GM19324 (cell line): ENCODE results near the gene RAD51B.

Experiments
- ATAC-seq: cut with Tn5 transposase; IDR thresholded peaks from one replicate; pipeline ENCODE4 v1.9.1; 2021; ENCODE audit warnings: mild to moderate bottlenecking, moderate library complexity; ENCODE audit not compliant: unreplicated experiment, low FRiP score

RAD51B gene

DNA sequence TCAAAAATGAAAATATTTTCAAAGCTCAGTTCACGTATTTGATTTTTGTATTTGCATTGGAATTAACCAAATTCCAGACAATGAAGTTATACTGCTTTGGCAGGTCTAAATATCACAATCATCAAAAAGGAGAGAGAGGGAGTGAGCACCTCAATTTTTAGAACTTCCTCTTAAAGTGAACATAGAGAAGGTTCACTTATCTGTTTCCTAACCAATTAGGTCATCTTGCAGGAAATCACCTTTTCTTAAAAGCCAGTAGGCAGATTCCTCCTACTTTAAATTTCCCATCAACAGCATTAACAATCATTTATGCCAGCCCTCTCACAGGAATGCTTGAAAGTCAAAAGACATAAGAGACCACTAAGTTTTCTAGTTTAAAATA, 584.6 kb downstream of the RAD51B start:
- no peak for ATAC-seq

DNA sequence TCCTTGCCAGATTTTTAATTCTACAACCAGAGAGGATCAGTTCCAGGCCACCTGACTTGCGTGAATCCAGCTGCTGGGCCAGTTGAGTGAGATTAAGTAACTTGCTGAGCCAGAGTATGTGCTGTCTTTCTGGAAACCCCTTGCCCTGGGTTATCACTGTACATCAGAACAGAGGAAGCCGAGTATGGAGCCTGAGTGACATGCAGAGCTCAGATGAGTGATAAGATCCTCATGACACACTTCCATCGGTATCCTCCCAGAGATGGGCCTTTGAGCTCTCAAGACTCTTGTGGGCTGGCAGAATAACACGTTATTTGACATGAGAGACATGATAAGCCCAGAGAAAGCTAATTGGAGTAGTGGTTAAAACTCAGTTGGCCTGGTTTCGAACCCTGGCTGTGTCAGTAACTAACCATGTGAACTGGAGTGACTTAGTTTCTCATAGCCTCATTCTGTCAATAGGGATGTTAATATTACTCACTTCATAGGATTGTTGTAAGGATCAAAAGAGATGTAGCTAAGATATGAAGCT, 585.1 kb downstream of the RAD51B start:
- ATAC-seq = no peak

DNA sequence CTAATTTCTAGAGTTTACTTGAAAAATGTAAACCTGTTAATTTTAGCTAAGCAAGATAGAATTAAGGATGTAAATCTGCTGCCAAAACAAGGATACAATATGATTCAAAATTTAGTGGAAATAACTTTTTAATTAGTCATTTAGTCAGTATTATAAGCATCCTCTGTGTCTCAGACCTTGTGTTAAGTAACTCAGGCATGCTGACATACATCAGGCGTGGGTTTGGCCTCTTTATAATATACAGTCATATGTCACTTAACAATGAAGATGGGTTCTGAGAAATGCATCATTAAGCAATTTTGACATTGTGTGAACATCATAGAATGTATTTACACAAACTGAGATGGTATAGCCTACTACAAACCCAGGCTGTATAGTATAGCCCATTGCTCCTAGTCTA, 586.4 kb downstream of the RAD51B start:
- no peak for ATAC-seq

DNA sequence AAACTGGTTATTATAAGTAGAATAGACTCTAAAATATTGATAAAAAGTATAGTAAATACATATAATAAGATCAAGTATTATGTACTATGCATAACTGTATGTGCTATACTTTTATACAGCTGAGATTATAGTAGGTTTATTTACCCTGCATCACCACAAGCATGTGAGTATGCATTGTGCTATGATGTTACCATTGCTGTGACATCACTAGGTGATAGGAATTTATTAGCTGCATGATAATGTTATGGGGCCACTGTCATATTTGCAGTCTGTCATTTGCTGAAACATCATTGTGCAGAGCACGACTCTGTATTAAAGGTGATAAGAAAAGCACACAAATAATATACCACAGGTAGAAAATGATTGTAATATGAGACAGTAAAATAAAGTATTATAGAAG, 587.7 kb downstream of the RAD51B start:
- ATAC-seq = no peak

DNA sequence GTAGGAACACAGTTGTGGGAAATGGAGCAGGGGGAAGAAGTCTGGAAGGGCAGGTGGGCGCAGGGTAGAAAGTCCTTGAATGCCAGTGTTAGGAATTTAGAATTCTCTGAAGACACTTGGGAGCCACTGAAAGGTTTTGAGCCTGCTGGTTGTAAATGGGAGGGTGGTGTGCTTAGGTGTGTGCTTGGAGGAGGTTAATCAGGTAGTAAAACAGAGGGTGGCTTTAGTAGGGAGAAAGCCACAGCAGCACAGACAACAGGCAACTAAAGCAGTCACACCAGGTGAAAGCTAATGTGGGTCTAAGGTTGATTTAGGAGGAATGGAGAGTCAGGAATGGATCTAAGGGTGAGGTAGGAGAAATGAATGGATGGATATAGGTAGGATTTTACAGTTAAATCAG, 588.2 kb downstream of the RAD51B start:
- ATAC-seq = no peak

DNA sequence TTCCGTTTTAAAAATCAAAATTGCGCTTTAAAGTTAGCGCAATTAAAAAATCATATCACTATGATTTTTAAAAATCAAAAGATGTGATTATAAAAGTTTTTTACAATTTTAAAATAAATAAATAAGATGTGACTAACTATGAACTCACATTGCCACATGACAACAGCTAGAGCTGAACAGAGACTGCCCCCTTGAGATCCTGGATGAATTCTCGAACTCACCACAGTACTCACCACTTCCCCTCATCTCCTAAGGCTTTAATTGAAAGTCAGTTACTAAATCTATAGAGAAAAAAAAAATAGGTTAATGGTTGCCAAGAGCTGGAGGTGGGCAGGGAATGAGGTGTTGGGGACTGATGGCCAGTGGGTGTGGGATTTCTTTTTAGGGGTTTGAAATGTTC, 589.1 kb downstream of the RAD51B start:
- ATAC-seq = no peak

DNA sequence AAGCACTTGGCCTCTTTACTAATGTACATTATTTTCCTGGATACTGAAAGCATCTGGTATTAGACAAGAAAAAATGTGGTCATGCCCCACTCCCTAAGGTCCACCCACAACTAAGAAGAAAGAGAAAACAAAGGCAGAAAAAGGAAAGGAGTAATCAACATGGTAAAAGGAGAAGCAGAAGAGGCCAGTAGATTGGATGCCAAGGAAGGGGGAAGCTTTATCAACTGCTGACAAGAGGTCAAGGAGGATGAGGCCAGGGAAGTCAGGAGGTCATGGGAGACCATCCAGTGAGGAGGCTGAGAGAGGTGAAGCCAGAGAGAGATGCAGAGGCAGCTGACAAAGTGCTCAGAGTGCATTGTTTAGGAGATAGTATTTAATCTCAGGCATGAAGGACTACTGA, 589.8 kb downstream of the RAD51B start:
- no peak for ATAC-seq

DNA sequence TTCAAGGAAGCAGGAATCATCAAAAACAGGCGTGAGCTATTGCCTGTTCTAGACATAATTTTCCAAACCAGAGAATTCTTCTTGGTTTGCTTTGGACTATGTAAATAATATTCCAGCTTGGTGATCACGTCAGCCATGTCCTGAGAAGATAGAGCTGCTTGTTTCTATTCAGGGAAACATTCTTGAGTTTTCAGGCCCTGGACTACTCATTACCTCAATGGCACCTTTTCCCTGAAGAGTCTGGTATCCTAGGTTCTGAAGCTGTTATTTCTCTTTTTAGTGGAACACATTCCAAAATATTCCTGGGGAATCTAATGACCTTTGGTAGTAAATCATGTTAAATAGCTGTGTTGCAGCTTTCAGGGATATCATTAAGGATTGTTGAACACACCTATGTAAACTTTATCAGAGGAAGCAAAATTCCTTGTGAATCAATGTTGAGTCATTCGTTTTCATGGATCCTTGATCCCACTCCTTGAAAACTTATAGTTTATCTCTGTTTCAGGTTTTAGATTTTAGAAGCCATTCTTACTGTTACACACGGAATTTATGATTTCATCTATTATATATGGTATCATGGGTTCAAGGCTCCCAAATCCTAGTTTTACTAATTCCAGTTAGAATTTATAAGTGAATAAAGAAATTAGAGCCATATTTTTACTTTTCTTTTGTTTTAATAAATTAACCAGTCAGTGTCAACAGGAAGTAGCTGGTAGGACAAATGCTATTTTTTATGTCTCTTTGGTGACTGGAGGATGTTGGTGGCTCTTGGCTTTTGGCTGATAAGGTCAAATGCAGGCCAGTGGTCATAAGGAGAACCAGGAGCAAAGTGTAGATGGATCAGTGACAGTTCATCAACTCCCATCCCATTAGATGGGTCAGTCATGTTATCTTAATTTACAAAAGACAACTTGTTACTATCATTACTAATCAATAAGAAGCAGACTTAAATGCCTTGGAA, 593.2 kb downstream of the RAD51B start:
- no peak for ATAC-seq

DNA sequence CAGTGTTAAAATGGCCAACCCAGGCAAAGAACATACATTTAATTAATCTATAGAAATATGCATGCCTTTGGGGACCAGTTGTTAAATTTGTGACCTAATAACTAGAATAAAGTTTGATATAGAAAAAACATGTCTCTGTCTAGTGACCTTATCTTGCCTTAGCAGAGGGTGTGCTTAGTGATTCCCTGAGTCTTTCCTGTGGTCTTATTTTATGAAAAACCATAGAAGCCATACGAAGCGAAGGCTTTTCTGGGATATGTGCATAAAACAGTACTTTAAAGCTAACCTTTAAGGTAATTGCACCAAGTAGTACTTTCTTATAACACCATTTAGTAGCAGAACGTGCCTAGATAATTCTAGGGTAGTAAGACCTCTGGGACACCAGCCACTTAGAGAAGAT, 593.9 kb downstream of the RAD51B start:
- no peak for ATAC-seq

DNA sequence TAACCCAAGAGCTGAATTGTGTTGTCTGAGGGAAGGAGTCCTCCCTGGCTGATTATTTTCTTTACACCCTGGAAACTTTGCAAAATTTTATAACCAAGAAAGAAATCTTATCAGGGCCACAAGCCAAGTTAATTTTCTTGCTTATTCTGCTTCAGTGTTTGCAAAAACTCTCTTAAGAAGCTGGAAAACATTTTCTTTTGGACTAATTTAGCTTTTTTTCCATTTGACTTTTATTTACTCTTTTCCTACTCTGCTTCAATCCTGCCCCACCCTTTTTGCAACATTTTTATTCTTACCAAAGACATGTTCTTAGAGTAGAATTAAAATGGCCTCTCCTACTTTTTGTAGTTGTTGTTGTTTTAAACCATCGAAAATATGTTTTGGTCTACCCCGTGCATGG, 594.5 kb downstream of the RAD51B start:
- no peak for ATAC-seq

DNA sequence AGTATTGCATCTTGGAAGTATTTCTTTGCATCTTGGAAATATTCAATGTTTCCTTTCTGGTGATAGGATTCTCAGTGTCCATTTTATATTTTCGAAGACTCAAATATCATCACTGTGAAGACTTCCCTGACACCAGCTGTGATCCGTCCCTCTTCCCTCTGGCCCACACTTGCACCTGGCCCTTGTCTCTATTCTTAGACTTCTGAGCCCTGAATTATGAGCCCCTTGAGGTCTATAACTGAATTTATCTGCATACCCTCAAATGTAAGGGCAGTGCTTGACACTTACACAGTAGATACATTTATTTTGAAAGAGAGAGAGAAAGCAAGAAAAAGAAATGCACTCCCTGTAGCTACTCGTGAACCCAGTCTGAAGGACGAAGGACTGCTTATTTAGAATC, 596.6 kb downstream of the RAD51B start:
- ATAC-seq = no peak

DNA sequence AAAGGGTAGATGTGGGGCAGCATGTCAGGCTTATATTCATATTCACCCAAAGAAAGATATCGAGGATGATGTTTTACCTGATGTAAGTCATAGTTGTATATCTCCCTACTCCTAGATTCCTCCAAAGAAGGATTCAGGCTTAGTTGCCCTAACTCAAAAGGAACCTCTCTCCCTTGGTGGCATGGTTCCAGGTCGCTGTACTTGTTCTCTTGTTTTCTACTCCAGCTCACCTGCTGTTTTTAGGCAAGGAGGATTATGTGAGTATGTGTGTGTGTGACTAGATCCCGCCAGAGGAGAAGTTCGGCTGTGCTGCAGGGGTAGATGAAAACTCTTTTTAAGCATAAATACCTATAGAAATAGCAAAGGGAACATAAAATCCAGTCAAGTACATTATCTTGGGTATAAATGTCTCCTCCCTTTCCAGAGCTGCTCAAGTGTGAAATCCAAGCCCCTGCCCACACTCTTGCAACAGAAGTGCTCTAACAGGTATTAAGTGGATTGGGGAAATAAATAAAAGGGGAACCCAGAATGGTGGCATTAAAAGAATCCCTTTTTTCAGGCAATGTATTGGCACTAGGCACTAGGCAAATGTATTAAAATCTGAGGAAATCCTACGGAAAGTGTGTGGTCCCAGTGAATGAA, 597.6 kb downstream of the RAD51B start:
- no peak for ATAC-seq

DNA sequence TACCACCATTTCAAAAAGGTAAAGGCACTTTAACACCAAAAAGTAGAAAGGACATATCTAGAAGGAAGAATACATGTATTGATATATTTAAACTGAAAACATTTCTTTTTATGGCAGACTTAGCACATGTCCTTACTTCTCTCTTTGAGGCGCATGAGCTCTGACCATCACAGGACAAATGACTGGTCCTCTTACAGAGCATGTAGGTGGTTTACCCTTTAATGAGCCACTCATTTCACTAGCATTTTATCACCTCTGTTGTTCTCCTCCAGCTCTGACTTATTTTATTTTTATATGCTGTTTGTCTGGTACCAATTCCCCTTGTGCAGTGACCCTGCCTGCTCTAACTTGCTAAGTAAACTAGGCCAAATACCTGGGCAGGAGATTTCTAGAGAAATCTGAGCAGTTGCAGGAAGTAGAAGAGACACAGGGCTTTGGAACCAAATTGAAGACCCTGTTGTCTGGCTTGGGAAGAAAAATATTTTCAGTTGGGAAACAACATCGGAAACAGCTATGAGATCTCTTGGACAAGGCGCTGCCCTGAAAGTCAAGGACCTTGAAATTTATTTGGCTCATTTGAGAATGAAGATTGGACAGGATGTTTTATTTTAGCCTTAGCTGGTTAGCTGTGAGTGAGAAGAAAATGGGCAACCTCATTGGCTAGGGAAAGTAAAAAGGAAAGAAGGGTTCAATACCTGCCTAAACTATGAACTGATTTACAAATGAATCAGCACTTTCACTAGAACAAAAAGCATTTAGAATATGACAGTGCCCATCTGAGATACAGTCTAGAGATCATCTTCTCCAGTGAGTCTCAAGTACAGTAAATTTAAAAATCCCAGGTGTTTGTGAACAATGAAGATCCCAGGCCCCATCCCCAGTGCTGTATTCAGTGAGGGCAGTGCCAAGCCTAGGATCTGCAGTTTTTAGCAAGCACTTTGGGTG, 598.9 kb downstream of the RAD51B start:
- no peak for ATAC-seq

DNA sequence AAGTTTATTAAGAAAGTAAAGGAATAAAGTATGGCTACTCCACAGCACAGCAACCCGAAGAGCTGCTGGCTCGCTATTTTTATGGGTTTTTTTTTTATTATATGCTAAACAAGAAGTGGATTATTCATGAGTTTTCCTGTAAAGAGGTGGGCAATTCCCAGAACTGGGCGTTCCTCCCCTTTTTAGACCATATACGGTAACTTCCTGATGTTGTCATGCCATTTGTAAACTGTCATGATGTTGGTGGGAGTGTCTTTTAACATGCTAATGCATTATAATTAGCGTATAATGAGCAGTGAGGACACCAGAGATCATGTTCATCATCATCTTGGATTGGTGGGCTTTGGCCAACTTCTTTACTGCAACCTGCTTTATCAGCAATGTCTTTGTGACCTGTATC, 600.8 kb downstream of the RAD51B start:
- ATAC-seq = no peak

DNA sequence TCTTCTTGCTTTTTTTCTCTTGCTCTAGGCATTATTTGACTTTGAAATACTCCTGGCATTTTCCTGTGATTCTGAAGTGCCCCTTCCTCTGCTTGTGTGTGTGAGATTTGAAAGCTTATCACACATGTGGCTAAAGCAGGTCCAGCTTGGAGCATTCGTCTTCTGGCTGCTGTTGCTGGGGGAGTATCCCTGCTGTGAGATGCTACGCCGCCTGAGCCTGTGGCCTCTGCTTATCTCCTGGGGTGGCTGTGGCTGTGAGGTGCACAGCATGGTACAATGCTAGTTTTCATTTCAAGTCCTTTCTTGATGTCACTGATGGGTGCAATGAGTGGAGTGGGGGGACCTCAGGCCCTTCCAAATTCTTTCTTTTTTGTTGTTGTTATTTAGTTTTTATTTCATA, 601.5 kb downstream of the RAD51B start:
- ATAC-seq = no peak

DNA sequence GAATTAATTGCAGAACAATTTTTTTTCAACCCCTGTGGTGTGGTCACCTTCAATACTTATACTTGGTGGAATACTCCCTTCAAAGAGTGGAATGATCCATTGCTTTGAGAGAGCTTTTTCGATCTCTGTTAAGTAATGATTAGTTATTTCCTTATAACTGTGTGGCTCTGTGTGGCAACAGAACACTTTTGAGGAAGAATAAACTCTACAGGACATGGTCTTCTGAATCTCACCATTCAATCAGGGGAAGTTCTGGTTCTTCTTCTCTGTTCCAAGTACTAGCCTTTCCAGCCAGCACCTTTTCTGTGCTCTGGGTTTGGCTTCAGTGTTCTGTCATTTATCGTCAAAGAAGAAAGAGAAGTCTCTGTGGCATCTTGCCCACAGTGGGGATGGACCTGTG, 604.1 kb downstream of the RAD51B start:
- no peak for ATAC-seq

DNA sequence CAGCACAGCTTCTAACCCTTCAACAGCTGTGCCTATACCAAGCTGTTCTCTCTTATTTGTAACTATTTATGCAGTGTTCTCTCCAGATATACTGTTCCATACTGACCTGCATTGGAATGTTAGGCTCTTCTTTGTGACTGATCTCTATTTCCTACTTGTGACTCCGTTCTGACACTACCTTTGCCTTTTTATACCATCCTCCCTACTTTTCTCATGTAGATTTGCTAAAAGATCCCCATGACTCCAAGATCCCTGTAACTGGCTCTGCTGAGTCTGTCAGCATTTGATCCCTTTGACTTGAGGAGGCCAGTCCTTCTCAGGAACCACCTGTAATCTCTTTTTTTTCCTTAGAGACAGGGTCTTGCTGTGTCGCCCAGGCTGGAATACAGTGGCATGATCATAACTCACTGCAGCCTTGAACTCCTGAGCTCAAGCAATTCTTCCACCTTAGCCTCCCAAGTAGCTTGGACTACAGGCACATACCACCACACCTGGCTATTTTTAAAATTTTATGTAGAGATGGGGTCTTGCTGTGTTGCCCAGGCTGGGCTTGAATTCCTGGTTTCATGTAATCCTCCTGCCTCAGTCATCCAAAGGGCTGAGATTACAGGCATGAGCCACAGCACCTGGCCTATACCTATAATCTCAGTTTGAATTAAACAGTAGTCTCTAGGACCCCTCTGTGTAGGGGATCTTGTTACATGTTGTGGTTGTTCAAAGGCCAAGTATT, 605.0 kb downstream of the RAD51B start:
- ATAC-seq = no peak

DNA sequence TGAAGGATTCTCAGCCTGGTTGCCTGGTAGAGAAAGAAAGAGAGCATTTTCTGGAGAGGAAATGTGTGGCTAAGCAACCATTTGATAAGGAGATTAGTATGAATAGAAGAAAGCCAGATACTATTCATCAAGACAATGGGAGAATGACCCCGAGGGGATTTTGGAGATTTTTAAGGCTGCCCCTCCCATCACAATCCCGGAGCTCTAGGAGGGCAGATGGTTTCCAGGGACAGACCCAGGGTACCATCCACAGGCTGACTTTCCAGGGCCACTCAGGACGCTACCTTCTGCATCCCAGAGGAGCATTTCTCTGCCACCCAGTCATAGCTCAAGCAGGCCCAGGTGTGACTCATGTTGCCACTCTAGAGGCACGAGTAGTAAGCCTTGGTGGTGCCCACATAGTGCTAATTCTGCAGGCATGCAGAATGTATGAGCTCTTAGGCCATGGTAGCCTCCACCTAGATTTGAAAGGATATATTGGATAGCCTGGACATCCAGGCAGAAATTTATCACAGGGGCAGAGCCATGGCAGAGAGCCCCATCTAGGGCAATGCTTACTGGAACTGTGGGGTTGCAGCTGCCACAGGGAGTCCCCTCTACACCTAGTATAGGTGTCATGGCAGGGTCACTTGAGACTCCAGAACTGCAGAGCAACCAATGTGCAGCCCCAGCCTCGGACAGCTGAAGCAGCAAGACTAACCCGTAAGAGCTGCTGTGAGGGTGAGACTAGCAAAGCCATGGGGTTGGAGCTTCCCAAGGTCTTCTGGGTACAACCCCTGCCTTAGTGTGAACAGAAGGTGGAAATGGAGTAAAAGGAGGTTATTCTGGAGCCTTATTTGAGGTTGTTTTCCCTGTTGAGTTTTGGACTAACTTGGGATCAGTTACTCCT, 607.3 kb downstream of the RAD51B start:
- no peak for ATAC-seq

DNA sequence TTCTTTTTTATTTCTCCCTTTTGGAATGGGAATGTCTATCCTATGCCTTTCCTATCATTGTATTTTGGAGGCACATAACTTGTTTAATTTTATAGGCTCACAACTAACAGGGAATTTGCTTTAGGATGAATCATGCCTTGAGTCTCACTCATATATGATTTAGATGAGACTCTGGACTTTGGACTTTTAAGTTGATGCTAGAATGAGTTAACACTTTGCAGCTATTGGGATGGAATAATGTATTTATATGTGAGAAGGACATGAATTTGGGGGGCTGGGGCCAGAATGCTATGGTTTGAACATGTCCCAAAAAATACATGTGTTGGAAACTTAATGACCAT, 607.9 kb downstream of the RAD51B start:
- ATAC-seq = no peak
